Measurements from ENCODE around the gene CALHM4.

DNA sequence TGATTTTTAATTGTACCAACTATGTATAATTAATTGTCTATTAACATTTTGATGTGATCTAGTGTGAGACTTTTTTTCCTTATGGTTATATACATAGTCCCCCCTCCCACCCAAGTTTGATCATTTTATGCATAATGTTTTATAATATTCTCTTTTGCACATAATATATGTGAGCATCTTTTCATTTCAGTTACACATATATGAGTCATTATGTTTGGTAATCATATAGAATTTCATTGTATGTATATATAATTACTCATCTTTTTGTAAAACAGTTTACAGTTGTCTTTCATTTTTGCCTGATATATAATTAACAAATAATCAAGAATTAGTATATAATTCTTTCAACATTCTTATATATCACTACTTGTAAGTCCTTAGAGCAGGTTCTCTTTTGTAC lies 32.7 kb downstream of the CALHM4 start:
- TF ChIP-seq, protein P1, sequence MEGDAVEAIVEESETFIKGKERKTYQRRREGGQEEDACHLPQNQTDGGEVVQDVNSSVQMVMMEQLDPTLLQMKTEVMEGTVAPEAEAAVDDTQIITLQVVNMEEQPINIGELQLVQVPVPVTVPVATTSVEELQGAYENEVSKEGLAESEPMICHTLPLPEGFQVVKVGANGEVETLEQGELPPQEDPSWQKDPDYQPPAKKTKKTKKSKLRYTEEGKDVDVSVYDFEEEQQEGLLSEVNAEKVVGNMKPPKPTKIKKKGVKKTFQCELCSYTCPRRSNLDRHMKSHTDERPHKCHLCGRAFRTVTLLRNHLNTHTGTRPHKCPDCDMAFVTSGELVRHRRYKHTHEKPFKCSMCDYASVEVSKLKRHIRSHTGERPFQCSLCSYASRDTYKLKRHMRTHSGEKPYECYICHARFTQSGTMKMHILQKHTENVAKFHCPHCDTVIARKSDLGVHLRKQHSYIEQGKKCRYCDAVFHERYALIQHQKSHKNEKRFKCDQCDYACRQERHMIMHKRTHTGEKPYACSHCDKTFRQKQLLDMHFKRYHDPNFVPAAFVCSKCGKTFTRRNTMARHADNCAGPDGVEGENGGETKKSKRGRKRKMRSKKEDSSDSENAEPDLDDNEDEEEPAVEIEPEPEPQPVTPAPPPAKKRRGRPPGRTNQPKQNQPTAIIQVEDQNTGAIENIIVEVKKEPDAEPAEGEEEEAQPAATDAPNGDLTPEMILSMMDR (IDR thresholded peaks at IDR 0.05): no peak
- TF ChIP-seq POLR2A (IDR thresholded peaks at IDR 0.05): no peak
